Mucosa of rectum (tissue), 2 donors: Measurements from ENCODE around the gene NPAS3.

ENCODE experiments used
- H3K27ac ChIP-seq, 2 donors: one replicate each; pipeline ENCODE4 v1.7.0; 2013; ENCODE audit warnings: inconsistent platforms in 2 of 2, low read depth in 2 of 2, low read length in 2 of 2
- H3K27me3 ChIP-seq, 2 donors: one replicate each; pipeline ENCODE4 v1.7.0; 2013; ENCODE audit warnings: low read length in 2 of 2; ENCODE audit not compliant: control insufficient read depth in 2 of 2, insufficient read depth in 2 of 2
- H3K36me3 ChIP-seq, 2 donors: one replicate each; pipeline ENCODE4 v1.7.0; 2013; ENCODE audit warnings: low read length in 2 of 2; ENCODE audit not compliant: control insufficient read depth in 2 of 2, insufficient read depth in 2 of 2
- H3K4me1 ChIP-seq, 2 donors: one replicate each; pipeline ENCODE4 v1.7.0; 2013; ENCODE audit warnings: low read length in 2 of 2, mild to moderate bottlenecking in 1 of 2; ENCODE audit not compliant: control insufficient read depth in 2 of 2, insufficient read depth in 2 of 2
- H3K4me3 ChIP-seq, 2 donors: one replicate each; pipeline ENCODE4 v1.7.0; 2013; ENCODE audit warnings: low read length in 2 of 2
- H3K9ac ChIP-seq, 2 donors: one replicate each; pipeline ENCODE4 v1.7.0; 2013; ENCODE audit warnings: low read length in 2 of 2, low read depth in 1 of 2, mild to moderate bottlenecking in 1 of 2
- H3K9me3 ChIP-seq, 2 donors: one replicate each; pipeline ENCODE4 v1.7.0; 2013; ENCODE audit warnings: low read length in 2 of 2; ENCODE audit not compliant: control insufficient read depth in 2 of 2
- donor health status: healthy.
- donor health status: Normal muscosa, but diverticular disease.

Gene NPAS3

DNA sequence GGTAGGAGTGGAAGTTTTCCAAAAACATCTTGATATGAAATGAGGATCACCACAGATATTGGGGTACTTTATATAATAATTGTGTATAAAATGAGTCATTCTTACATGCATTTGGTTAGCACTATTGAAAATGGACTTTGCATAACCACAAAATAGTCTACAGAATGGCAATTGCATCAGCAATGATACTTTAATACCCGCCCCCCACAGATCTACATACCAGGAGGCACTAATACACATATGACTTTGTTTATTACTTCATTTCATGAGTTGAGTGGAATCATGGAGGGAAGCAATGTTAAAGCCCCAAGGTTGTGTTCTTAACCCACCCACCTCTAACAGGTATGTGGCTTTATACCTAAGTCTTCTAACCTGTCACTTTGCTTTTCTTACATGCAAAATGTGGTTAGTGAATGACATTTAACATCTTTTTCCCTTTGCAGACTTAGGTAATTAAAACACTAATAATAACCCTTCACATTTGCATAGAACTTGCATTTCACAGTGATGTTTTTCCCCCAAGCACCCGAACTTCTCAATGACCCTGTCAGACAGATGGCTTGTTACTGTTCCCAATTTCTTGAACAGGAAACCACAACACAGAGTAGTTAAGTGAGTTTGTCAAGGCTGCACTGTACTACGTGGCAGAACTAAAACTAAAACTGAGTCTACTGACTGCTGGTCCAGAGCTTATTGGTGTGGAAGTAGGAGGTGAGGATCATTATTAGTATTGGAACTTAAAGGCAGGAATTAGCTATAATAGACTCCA lies 101.9 kb downstream of the NPAS3 start:
- H3K36me3 ChIP-seq, result no peaks in the 10 kb centered on the region
- no peaks in the 10 kb centered on the region for H3K4me1 ChIP-seq
- peaks cover 0 to 4% of the 10 kb centered on the region in 2 donors for H3K9me3 ChIP-seq
- no peak overlapping the region for H3K9ac ChIP-seq
- H3K27me3 ChIP-seq, result no peaks in the 10 kb centered on the region
- no peak overlapping the region for H3K4me3 ChIP-seq
- no peak overlapping the region for H3K27ac ChIP-seq

DNA sequence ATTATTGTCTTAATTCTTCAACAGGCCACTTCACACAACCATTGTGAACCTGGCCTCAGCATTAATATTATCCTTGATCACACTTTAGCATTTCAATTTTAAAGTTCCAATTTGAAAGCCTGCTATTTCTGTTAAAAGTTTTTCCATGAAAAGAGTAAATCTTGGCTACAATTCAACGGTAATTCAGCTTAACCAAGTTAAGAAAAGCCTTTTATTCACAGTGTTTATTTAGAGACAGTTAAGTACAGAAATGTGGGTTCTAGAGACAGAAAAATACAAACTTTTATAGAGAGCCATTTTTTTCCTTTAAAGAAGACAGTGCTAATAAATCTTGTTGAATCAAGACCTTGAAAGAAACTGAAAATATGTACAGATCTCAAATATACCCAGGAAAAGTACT lies 103.9 kb downstream of the NPAS3 start:
- Histone ChIP-seq H3K9me3 (peaks cover 0 to 4% of the 10 kb centered on the region in 2 donors), H3K4me3 (no peak overlapping the region), H3K27me3 (no peaks in the 10 kb centered on the region), H3K27ac (no peak overlapping the region), H3K9ac (no peak overlapping the region), H3K36me3 (no peaks in the 10 kb centered on the region), H3K4me1 (no peaks in the 10 kb centered on the region)

GRCh38 chr14:33045760-33046159 lies 107.1 kb downstream of the NPAS3 start:
- H3K27ac ChIP-seq, result no peak overlapping the region

DNA sequence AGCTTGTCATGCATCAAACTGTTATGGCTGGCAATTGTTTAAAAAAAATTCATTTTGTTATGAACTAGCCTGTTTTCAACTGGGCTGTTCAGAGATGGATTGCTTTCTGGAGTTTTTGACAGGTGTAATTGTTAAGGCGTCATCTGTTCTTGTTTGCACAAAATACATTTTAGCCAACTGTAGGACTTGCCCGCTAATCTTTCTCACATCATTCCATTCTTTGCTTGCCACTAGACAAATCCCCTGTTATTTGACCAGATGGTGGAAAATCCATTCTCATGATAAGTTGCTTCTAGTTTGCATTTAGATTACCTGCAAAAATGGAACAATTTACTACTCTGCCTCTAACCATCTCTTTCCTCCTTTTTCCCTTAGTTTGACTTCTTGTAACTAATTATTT lies 114.3 kb downstream of the NPAS3 start:
- Histone ChIP-seq H3K4me1 (no peaks in the 10 kb centered on the region), H3K9ac (no peak overlapping the region), H3K27me3 (no peaks in the 10 kb centered on the region), H3K36me3 (no peaks in the 10 kb centered on the region), H3K9me3 (no peaks in the 10 kb centered on the region), H3K27ac (no peak overlapping the region), H3K4me3 (no peak overlapping the region)

More at GRCh38 chr14:33045760-33046159, 107.1 kb downstream of the NPAS3 start:
- peaks cover 0 to 4% of the 10 kb centered on the region in 2 donors for H3K9me3 ChIP-seq
- H3K4me1 ChIP-seq, result no peaks in the 10 kb centered on the region
- H3K36me3 ChIP-seq, result no peaks in the 10 kb centered on the region
- no peak overlapping the region for H3K4me3 ChIP-seq
- no peaks in the 10 kb centered on the region for H3K27me3 ChIP-seq
- H3K9ac ChIP-seq, result no peak overlapping the region

- H3K9ac ChIP-seq, result no peak overlapping the region
- no peaks in the 10 kb centered on the region for H3K9me3 ChIP-seq
- H3K4me3 ChIP-seq, result no peak overlapping the region
- no peaks in the 10 kb centered on the region for H3K27me3 ChIP-seq
- H3K36me3 ChIP-seq, result no peaks in the 10 kb centered on the region
- no peak overlapping the region for H3K27ac ChIP-seq
- no peaks in the 10 kb centered on the region for H3K4me1 ChIP-seq
These were observed 117.5 kb downstream of the NPAS3 start for GRCh38 chr14:33056213-33056612.

DNA sequence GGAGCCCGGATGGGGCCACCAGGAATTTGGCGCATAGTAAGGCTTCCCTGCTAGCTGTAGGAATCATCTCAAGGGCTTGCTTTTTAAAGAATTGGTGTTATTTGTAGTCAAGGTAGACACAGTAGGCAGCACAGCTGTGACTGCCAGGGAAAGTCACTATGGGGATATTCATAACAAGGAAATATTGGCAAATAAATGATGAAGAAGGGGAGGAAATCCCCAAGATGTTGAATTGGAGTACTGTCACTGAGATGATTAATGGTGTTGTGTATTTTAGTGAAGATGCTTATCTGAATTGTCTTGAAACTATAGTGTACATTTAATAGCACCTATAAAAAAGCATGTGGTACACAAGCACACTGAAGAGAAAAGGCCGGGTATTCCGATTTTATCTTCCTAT lies 118.9 kb downstream of the NPAS3 start:
- H3K9me3 ChIP-seq, result no peaks in the 10 kb centered on the region

DNA sequence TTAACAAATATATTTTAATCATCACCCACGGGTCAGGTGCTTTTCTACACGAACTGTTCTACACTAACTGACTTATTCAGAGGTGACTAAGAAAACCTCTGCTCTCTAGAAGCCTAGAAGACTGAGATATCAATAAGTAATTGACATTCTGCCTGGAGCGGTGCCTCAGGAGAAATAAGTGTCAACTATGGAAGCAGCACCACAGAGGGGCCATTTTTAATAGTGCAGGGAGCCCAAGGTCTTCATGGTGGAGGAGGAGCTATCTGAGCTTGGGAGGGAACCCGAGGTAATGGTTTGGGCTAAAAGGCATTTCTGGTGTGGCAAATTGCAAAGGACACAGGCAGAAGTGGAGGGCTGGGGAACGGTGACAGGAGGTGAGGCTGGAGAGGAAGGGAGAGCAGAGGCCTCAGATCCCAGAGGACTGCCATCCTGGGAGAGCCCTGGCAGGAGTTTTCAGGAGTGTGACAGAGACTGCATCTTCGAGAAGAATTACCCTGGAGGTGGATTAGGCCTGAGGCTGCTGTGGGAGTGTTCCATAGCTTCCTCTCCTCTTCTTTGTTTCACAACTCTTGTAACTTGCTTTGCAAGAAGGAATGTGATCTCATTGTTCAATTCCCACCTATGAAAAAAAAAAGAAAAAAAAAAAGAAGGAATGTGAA lies 123.1 kb downstream of the NPAS3 start:
- Histone ChIP-seq H3K4me1 (no peaks in the 10 kb centered on the region), H3K4me3 (no peak overlapping the region), H3K9ac (no peak overlapping the region), H3K36me3 (no peaks in the 10 kb centered on the region), H3K9me3 (no peaks in the 10 kb centered on the region), H3K27ac (no peak overlapping the region), H3K27me3 (no peaks in the 10 kb centered on the region)

More for the DNA sequence above, 118.9 kb downstream of the NPAS3 start:
- Histone ChIP-seq H3K36me3 (no peaks in the 10 kb centered on the region), H3K9ac (no peak overlapping the region), H3K4me3 (no peak overlapping the region), H3K27me3 (no peaks in the 10 kb centered on the region), H3K27ac (no peak overlapping the region), H3K4me1 (no peaks in the 10 kb centered on the region)

- Histone ChIP-seq H3K4me1 (no peaks in the 10 kb centered on the region), H3K27me3 (no peaks in the 10 kb centered on the region), H3K9ac (no peak overlapping the region), H3K4me3 (no peak overlapping the region), H3K9me3 (no peaks in the 10 kb centered on the region), H3K27ac (no peak overlapping the region), H3K36me3 (no peaks in the 10 kb centered on the region)
These were observed 123.8 kb downstream of the NPAS3 start for GRCh38 chr14:33062476-33062875.

- Histone ChIP-seq H3K36me3 (no peaks in the 10 kb centered on the region), H3K4me3 (no peak overlapping the region), H3K27me3 (no peaks in the 10 kb centered on the region), H3K4me1 (no peaks in the 10 kb centered on the region), H3K9me3 (no peaks in the 10 kb centered on the region), H3K27ac (no peak overlapping the region), H3K9ac (no peak overlapping the region)
These were observed 124.2 kb downstream of the NPAS3 start for GRCh38 chr14:33062881-33063280.

GRCh38 chr14:33063521-33063920 lies 124.8 kb downstream of the NPAS3 start:
- no peaks in the 10 kb centered on the region for H3K4me1 ChIP-seq
- no peak overlapping the region for H3K9ac ChIP-seq
- H3K27me3 ChIP-seq, result no peaks in the 10 kb centered on the region
- H3K36me3 ChIP-seq, result no peaks in the 10 kb centered on the region
- H3K27ac ChIP-seq, result no peak overlapping the region
- no peak overlapping the region for H3K4me3 ChIP-seq
- no peaks in the 10 kb centered on the region for H3K9me3 ChIP-seq
